HG03565 (cell line): Measurements from ENCODE around the gene TMEM267.
"Not testable (repeated sequence)": the region's sequence is repeated elsewhere in the genome, so short reads cannot be mapped to it uniquely, and the experiment has no call there.

Experiments used
- ATAC-seq: cut with Tn5 transposase; IDR thresholded peaks from one replicate; pipeline ENCODE4 v1.9.1; 2021; ENCODE audit warnings: mild to moderate bottlenecking, moderate library complexity; ENCODE audit not compliant: unreplicated experiment

The TMEM267 gene

DNA sequence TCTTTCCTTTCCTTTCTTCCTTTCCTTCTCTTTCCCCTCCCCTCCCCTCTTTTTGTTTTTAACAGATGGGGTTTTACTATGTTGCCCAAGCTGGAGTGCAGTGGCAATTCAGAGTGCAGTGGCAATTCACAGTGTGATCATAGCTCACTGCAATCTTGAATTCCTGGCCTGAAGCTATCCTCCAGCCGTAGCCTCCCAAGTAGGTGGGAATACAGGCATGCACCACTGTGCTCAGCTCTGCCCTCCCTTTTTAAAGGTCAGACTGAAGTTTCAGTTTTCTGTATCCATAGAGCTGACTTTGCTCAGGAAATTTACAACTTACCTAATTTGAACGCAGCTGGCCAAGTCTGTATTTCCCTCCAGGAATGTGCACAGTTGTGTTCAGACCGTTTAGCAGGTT is 72.2 kb downstream of the TMEM267 start:
- ATAC-seq: no peak

- no peak for ATAC-seq
Measured at GRCh38 chr5:43410414-43410813, 73.3 kb downstream of the TMEM267 start.

DNA sequence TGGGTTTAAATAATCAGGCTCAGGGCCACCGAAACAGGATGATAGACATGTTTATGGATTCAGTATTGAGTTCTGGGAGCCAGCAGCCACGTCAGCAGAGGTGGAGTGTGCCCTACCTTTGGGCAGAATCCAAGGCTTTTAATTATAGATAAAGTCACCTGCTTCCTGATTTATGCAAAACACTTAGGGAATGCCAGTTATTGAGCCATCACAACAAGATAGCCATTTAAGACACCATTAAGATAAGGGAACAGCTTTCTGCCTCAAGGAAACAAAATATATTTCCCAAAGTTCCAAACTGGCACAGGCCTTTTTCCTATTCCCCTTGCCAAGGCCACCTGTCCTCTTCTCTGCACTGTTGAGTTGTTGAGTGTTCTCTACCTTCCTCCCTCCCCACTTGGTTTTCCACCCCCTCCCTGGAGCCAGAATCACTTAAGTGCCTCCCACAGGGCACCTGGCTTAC is 73.8 kb downstream of the TMEM267 start:
- no peak for ATAC-seq

DNA sequence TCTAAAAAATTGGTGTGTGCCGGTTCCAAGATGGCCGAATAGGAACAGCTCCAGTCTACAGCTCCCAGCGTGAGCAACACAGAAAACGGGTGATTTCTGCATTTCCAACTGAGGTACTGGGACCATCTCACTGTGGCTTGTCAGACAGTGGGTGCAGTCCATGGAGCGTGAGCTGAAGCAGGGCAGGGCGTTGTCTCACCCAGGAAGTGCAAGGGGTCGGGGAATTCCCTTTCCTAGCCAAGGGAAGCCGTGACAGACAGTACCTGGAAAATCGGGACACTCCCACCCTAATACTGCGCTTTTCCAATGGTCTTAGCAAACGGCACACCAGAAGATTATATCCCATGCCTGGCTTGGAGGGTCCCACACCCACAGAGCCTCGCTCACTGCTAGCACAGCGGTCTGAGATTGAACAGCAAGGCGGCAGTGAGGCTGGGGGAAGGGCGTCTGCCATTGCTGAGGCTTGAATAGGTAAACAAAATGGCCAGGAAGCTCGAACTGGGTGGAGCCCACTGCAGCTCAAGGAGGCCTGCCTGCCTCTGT is 81.1 kb downstream of the TMEM267 start:
- not testable (repeated sequence) for ATAC-seq

- ATAC-seq: no peak
Measured at GRCh38 chr5:43401827-43402226, 81.8 kb downstream of the TMEM267 start.

- no peak for ATAC-seq
Measured at GRCh38 chr5:43400082-43400481, 83.6 kb downstream of the TMEM267 start.

GRCh38 chr5:43396762-43397304 is 86.8 kb downstream of the TMEM267 start:
- peak; percentile 87 for ATAC-seq
